Nasal cavity respiratory epithelium epithelial cell of viscerocranial mucosa (primary cell): ENCODE measurements around the gene CXCL6. TPM values are rescaled to one million over a fixed set of nuclear protein-coding genes. Genes with fewer than 3 reads are reported as not detected.

Experiments used
- total RNA-seq: library from RNA; depleted of rRNA; stranded (reverse); fragments of >200 nt; gene quantifications from 2 replicates; pipeline ENCODE4 v1.2.3, GENCODE V29; 2014

CXCL6 gene
- total RNA-seq, result 0.78 TPM in 1 of 2 replicates, not detected in the other

DNA sequence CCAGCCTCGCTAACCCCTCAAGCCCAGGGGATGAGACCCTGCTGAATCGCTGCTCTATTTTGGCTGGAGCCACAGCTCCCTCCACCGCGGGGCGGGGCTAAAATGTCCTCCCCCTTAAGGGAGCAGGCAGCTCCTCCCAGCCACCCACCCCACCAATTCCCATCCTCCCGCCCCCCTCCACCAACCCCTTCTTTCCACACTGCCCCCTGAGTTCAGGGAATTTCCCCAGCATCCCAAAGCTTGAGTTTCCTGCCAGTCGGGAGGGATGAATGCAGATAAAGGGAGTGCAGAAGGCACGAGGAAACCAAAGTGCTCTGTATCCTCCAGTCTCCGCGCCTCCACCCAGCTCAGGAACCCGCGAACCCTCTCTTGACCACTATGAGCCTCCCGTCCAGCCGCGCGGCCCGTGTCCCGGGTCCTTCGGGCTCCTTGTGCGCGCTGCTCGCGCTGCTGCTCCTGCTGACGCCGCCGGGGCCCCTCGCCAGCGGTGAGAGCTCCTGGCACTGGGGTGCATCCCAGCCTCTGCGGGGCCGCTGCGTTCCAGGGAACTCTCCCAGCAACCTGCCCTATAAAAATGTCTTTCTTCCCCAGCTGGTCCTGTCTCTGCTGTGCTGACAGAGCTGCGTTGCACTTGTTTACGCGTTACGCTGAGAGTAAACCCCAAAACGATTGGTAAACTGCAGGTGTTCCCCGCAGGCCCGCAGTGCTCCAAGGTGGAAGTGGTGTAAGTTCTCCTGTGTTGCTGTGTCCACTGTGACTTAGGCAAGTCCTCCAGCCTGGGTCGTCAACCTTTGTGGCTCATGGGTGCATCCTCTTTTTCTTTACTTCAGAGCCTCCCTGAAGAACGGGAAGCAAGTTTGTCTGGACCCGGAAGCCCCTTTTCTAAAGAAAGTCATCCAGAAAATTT, at the start of gene CXCL6:
Gene CXCL6, plus strand, starts transcription at position 306 of the 907 bp plus-strand sequence. Its CDS starts 73 bp downstream, at position 379.

DNA sequence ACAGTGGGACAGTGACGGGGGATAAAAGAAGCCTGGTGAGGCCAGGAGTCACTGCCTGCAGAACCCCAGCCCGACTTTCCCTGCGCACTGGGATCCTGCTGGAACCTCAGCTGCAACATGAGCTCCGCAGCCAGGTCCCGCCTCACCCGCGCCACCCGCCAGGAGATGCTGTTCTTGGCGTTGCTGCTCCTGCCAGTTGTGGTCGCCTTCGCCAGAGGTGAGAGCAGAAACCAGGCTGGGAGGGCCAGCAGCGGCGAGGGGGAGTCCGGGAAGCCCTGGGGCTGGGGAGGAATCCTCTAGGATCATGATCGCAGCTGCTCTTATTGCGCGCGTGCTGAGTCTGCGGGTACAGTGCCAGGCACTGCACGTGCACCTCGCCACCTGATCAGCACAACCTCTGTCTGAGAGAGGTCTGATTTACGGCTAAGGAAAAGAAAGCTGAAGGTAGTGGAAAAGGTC, 16.8 kb downstream of the CXCL6 start, which contains the start of gene PF4V1:
Gene PF4V1, plus strand, starts transcription at position 51 of the 459 bp plus-strand sequence. Its CDS starts 67 bp downstream, at position 118.

GRCh38 chr4:73869130-73870055, 32.9 kb downstream of the CXCL6 start, which contains the start of gene CXCL1:
CXCL1 (plus strand) TSS chr4:73869393; CDS start chr4:73869471, 78 bp downstream.

Other genes starting within 250 kb of the CXCL6 start
- gene RASSF6, start 216.2 kb upstream of the CXCL6 start, total RNA-seq, result 10.6 and 12.7 TPM in 2 replicates
- 8.5 and 29.0 TPM in 2 replicates for gene CXCL8, start 96.1 kb upstream of the CXCL6 start, total RNA-seq
- not detected in 2 replicates for gene PF4V1, start 16.6 kb downstream of the CXCL6 start, total RNA-seq
- 4.1 and 88.6 TPM in 2 replicates for gene CXCL1, start 32.7 kb downstream of the CXCL6 start, total RNA-seq
- gene PF4, start 145.3 kb downstream of the CXCL6 start, total RNA-seq, result not detected in 2 replicates
- 6.2 TPM in 1 of 2 replicates, not detected in the other for gene PPBP, start 151.5 kb downstream of the CXCL6 start, total RNA-seq
- gene CXCL5, start 162.0 kb downstream of the CXCL6 start, total RNA-seq, result 1.6 and 2.1 TPM in 2 replicates
- 3.3 and 3.8 TPM in 2 replicates for gene CXCL3, start 202.0 kb downstream of the CXCL6 start, total RNA-seq